Spleen (tissue), 11 donors: ENCODE data around the gene ZSWIM6. TPM values are rescaled to one million over a fixed set of nuclear protein-coding genes. Genes with fewer than 3 reads are reported as not detected.

ENCODE experiments used
- DNase-seq: peaks from one replicate; pipeline ENCODE4 v3.0.0-alpha.2; 2020
- H3K27ac ChIP-seq, 8 donors: fragments of 200-600 bp; sonication (generic) in 7 of 8; 1 replicate in 4 of 8; 2 replicates in 4 of 8; pipeline versions ENCODE4 v1.5.0 to v1.8.0; 2016 to 2021; ENCODE audit warnings: inconsistent platforms in 4 of 8, mild to moderate bottlenecking in 4 of 8, moderate library complexity in 1 of 8
- H3K27me3 ChIP-seq, 7 donors: fragments of 200-600 bp; sonication (generic) in 6 of 7; replicated peaks in 1 of 7; 1 replicate in 4 of 7; 2 replicates in 3 of 7; pipeline versions ENCODE4 v1.5.0 to v1.8.0; 2016 to 2021; ENCODE audit warnings: inconsistent platforms in 3 of 7, mild to moderate bottlenecking in 1 of 7
- H3K36me3 ChIP-seq, 6 donors: fragments of 200-600 bp; sonication (generic) in 5 of 6; 1 replicate in 4 of 6; 2 replicates in 2 of 6; pipeline versions ENCODE4 v1.5.0 to v1.8.0; 2016 to 2021; ENCODE audit warnings: inconsistent platforms in 2 of 6
- H3K4me1 ChIP-seq, 6 donors: fragments of 200-600 bp; sonication (generic) in 5 of 6; 1 replicate in 3 of 6; 2 replicates in 3 of 6; pipeline versions ENCODE4 v1.5.0 to v1.8.0; 2016 to 2021; ENCODE audit warnings: inconsistent platforms in 3 of 6
- H3K4me3 ChIP-seq, 8 donors: fragments of 200-600 bp; sonication (generic) in 7 of 8; 1 replicate in 4 of 8; 2 replicates in 4 of 8; pipeline versions ENCODE4 v1.5.0 to v1.8.0; 2016 to 2021; ENCODE audit warnings: inconsistent platforms in 4 of 8, mild to moderate bottlenecking in 4 of 8, moderate library complexity in 2 of 8
- H3K9me3 ChIP-seq, 8 donors: fragments of 200-600 bp; sonication (generic) in 7 of 8; 1 replicate in 4 of 8; 2 replicates in 4 of 8; pipeline versions ENCODE4 v1.5.0 to v1.8.0; 2016 to 2021; ENCODE audit warnings: inconsistent platforms in 4 of 8
- POLR2A ChIP-seq, 3 donors: fragments of 450-650 bp; IDR thresholded peaks; one replicate each; pipeline ENCODE4 v1.5.1; 2017; ENCODE audit warnings: antibody characterized with exemption in 3 of 3, mild to moderate bottlenecking in 1 of 3
- POLR2AphosphoS5 ChIP-seq, 3 donors: sonication (generic); formaldehyde crosslinking; IDR thresholded peaks; one replicate each; pipeline ENCODE4 v1.5.1; 2017; ENCODE audit warnings: antibody characterized with exemption in 3 of 3
- WGBS, 5 donors: extraction: QIAGEN DNeasy Blood & Tissue Kit in 3 of 5; methylation state at CpG; one replicate each; pipeline versions ENCODE4 v1.1.5 to v1.1.7; 2013 to 2018; 5-methylcytosine and 5-hydroxymethylcytosine counted together
- intact Hi-C: fragments of 100-400 bp; cut with DNase I; formaldehyde crosslinking; loops from one replicate; pipeline ENCODE4 v1.15.0; 2023; ENCODE audit warnings: low total_unique reads
- polyA plus RNA-seq, 3 donors: library from polyadenylated mRNA; stranded (reverse); fragments of 200-250 nt; gene quantifications; one replicate each; pipeline ENCODE4 v1.2.1, GENCODE V29; 2013
- total RNA-seq, 7 donors: library from RNA; depleted of rRNA in 3 of 7; stranded (reverse); fragments of >200 nt in 3 of 7; fragmentation: NEBNext Ultra II Directional in 4 of 7; extraction: Animal tissue kit (Norgen Biotek cat#: 25700) in 4 of 7; gene quantifications; one replicate each; pipeline versions ENCODE4 v1.1.0 to v1.2.1, GENCODE V29; 2016 to 2021
- TF ChIP-seq, protein P1 (sequence below), 11 experiments: fragments of 200-600 bp in 7 of 11; fragments of 450-650 bp in 4 of 11; sonication (generic) in 4 of 11; IDR thresholded peaks in 8 of 11; conservative IDR thresholded peaks in 3 of 11; 1 replicate in 7 of 11; 2 replicates in 4 of 11; pipeline versions ENCODE4 v1.4.0 to v1.8.0; 2016 to 2021; ENCODE audit warnings: antibody characterized with exemption in 11 of 11, inconsistent platforms in 4 of 11, mild to moderate bottlenecking in 1 of 11
- donor health status: healthy with polysubstance abuse.
- donor health status: DM: no; HTN: no; CAD: no; lungs with moderate emphysema.
- donor health status: DM: no; HTN: no; CAD: no.
- donor health status: Bipolar disorder and iron deficiency.
- donor health status: healthy.
- donor health status: DM: no; HTN: no; CAD: no.
- donor health status: DM: yes; HTN: yes; CAD: no.

The ZSWIM6 gene
- total and polyA plus RNA-seq, 10 donors = 3.1 to 22.9 (median 16.9) TPM

GRCh38 chr5:61301341-61302199 is 30.5 kb upstream of the ZSWIM6 start:
- Histone ChIP-seq H3K36me3 (no peaks in the 10 kb centered on the region), H3K27me3 (no peaks in the 10 kb centered on the region), H3K4me1 (peaks cover 0 to 14% (median 8%) of the 10 kb centered on the region in 6 donors), H3K4me3 (no peak overlapping the region), H3K27ac (no peak overlapping the region), H3K9me3 (no peaks in the 10 kb centered on the region)
- 84 to 94% (median 87%) methylated on average over 9 of the region's 9 CpGs for WGBS, 5 donors
- TF ChIP-seq POLR2AphosphoS5 (IDR thresholded peaks at IDR 0.05) (no peak), POLR2A (IDR thresholded peaks at IDR 0.05) (no peak)
- TF ChIP-seq, protein P1, sequence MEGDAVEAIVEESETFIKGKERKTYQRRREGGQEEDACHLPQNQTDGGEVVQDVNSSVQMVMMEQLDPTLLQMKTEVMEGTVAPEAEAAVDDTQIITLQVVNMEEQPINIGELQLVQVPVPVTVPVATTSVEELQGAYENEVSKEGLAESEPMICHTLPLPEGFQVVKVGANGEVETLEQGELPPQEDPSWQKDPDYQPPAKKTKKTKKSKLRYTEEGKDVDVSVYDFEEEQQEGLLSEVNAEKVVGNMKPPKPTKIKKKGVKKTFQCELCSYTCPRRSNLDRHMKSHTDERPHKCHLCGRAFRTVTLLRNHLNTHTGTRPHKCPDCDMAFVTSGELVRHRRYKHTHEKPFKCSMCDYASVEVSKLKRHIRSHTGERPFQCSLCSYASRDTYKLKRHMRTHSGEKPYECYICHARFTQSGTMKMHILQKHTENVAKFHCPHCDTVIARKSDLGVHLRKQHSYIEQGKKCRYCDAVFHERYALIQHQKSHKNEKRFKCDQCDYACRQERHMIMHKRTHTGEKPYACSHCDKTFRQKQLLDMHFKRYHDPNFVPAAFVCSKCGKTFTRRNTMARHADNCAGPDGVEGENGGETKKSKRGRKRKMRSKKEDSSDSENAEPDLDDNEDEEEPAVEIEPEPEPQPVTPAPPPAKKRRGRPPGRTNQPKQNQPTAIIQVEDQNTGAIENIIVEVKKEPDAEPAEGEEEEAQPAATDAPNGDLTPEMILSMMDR (IDR thresholded peaks at IDR 0.05 in 8 of 11, conservative IDR thresholded peaks at IDR 0.05 in 3 of 11) = no peak
- no peak for DNase-seq
- intact Hi-C loops = no loop called here

- no peaks in the 10 kb centered on the region for H3K9me3 ChIP-seq
- intact Hi-C loops = no loop called here
- no peak overlapping the region for H3K4me3 ChIP-seq
- TF ChIP-seq POLR2AphosphoS5 (IDR thresholded peaks at IDR 0.05) (no peak), POLR2A (IDR thresholded peaks at IDR 0.05) (no peak)
- TF ChIP-seq, protein P1 (IDR thresholded peaks at IDR 0.05 in 8 of 11, conservative IDR thresholded peaks at IDR 0.05 in 3 of 11) = no peak
- no peaks in the 10 kb centered on the region for H3K27me3 ChIP-seq
- H3K4me1 ChIP-seq = peaks cover 0 to 14% (median 8%) of the 10 kb centered on the region in 6 donors
- WGBS, 5 donors = 96 to 99% (median 98%) methylated on average over 4 of the region's 4 CpGs
- no peaks in the 10 kb centered on the region for H3K36me3 ChIP-seq
- DNase-seq = no peak
- H3K27ac ChIP-seq = no peak overlapping the region
These were observed 29.9 kb upstream of the ZSWIM6 start for GRCh38 chr5:61302200-61302563.

DNA sequence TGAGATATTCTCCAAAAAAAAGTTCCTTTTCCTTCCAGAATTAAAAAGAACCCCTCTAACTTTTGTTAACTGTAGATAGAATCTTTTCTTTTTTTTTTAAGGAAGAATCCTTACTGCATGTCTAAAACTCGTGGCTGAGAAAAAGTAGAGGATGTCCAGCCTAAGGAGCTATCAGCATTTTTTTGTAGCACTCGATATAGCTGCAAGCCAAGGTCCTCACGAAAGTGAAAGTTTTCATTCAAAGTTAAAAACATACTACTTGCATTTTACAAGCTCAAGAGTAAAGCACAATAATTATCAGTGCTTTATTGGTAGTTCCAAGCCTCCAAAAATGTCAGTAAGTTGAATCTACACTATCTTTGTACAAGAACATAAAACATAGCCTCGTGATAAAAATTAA is 28.7 kb upstream of the ZSWIM6 start:
- TF ChIP-seq POLR2A (IDR thresholded peaks at IDR 0.05) = no peak
- TF ChIP-seq POLR2AphosphoS5 (IDR thresholded peaks at IDR 0.05) = no peak
- TF ChIP-seq, protein P1 (IDR thresholded peaks at IDR 0.05 in 8 of 11, conservative IDR thresholded peaks at IDR 0.05 in 3 of 11) = no peak
- Histone ChIP-seq H3K4me3 (peak overlapping the region in 2 of 8 donors; percentile 9 to 17), H3K9me3 (no peaks in the 10 kb centered on the region), H3K27ac (peak overlapping the region in 2 of 8 donors; percentile 34 to 38), H3K36me3 (no peaks in the 10 kb centered on the region), H3K4me1 (peaks cover 0 to 14% (median 8%) of the 10 kb centered on the region in 6 donors), H3K27me3 (no peaks in the 10 kb centered on the region)
- intact Hi-C loops = no loop called here
- 15 to 34% (median 17%) methylated on average over 4 of the region's 4 CpGs for WGBS, 5 donors
- DNase-seq = no peak

- intact Hi-C loops = no loop called here
- no peak overlapping the region for H3K4me3 ChIP-seq
- H3K27me3 ChIP-seq = no peaks in the 10 kb centered on the region
- peaks cover 0 to 14% (median 8%) of the 10 kb centered on the region in 6 donors for H3K4me1 ChIP-seq
- no peak overlapping the region for H3K27ac ChIP-seq
- DNase-seq = no peak
- no peak for TF ChIP-seq POLR2AphosphoS5 (IDR thresholded peaks at IDR 0.05)
- TF ChIP-seq POLR2A (IDR thresholded peaks at IDR 0.05) = no peak
- TF ChIP-seq, protein P1 (IDR thresholded peaks at IDR 0.05 in 8 of 11, conservative IDR thresholded peaks at IDR 0.05 in 3 of 11) = no peak
- WGBS, 5 donors = 75 to 89% (median 86%) methylated on average over 13 to 15 of the region's 15 CpGs
- no peaks in the 10 kb centered on the region for H3K9me3 ChIP-seq
- H3K36me3 ChIP-seq = no peaks in the 10 kb centered on the region
These were observed 27.3 kb upstream of the ZSWIM6 start for GRCh38 chr5:61304590-61305381.
